Measurements from ENCODE around the gene GMDS.

GMDS gene

GRCh38 chr6:2162079-2162445, 83.3 kb downstream of the GMDS start:
- no peak for DNase-seq (ENCODE audit: low read depth, low spot score)
- TF ChIP-seq CTCF (IDR thresholded peaks at IDR 0.05; ENCODE audit: low read depth, low read length): no peak
- in situ Hi-C loops (cut with HindIII; ENCODE audit: low sequenced_read_pairs): no loop called here

GRCh38 chr6:2158596-2159271, 86.7 kb downstream of the GMDS start:
- peak; percentile 50 for DNase-seq (ENCODE audit: low read depth, low spot score)
- in situ Hi-C loops (cut with HindIII; ENCODE audit: low sequenced_read_pairs): no loop called here
- TF ChIP-seq CTCF (IDR thresholded peaks at IDR 0.05; ENCODE audit: low read depth, low read length): peak; percentile 62
- no peak overlapping the region for H3K4me3 ChIP-seq (ENCODE audit: low read depth, low read length)

More at GRCh38 chr6:2162079-2162445, 83.3 kb downstream of the GMDS start:
- H3K4me3 ChIP-seq (ENCODE audit: low read depth, low read length): no peak overlapping the region

- no peak overlapping the region for H3K4me3 ChIP-seq (ENCODE audit: low read depth, low read length)
- DNase-seq (ENCODE audit: low read depth, low spot score): peak; percentile 87
- in situ Hi-C loops (cut with HindIII; ENCODE audit: low sequenced_read_pairs): no loop called here
- TF ChIP-seq CTCF (IDR thresholded peaks at IDR 0.05; ENCODE audit: low read depth, low read length): no peak
Observed at GRCh38 chr6:2157441-2158127, 87.8 kb downstream of the GMDS start.

- in situ Hi-C loops (cut with HindIII; ENCODE audit: low sequenced_read_pairs): no loop called here
- no peak for DNase-seq (ENCODE audit: low read depth, low spot score)
- no peak for TF ChIP-seq CTCF (IDR thresholded peaks at IDR 0.05; ENCODE audit: low read depth, low read length)
- no peak overlapping the region for H3K4me3 ChIP-seq (ENCODE audit: low read depth, low read length)
Observed at GRCh38 chr6:2155206-2155605, 90.2 kb downstream of the GMDS start.

- in situ Hi-C loops (cut with HindIII; ENCODE audit: low sequenced_read_pairs): no loop called here
- DNase-seq (ENCODE audit: low read depth, low spot score): no peak
- no peak for TF ChIP-seq CTCF (IDR thresholded peaks at IDR 0.05; ENCODE audit: low read depth, low read length)
- no peak overlapping the region for H3K4me3 ChIP-seq (ENCODE audit: low read depth, low read length)
Observed at GRCh38 chr6:2149361-2150006, 95.9 kb downstream of the GMDS start.

GRCh38 chr6:2148748-2149147, 96.7 kb downstream of the GMDS start:
- no peak for TF ChIP-seq CTCF (IDR thresholded peaks at IDR 0.05; ENCODE audit: low read depth, low read length)
- in situ Hi-C loops (cut with HindIII; ENCODE audit: low sequenced_read_pairs): no loop called here
- no peak overlapping the region for H3K4me3 ChIP-seq (ENCODE audit: low read depth, low read length)
- DNase-seq (ENCODE audit: low read depth, low spot score): no peak
